Measurements from ENCODE around the gene OR51V1.

Gene OR51V1

DNA sequence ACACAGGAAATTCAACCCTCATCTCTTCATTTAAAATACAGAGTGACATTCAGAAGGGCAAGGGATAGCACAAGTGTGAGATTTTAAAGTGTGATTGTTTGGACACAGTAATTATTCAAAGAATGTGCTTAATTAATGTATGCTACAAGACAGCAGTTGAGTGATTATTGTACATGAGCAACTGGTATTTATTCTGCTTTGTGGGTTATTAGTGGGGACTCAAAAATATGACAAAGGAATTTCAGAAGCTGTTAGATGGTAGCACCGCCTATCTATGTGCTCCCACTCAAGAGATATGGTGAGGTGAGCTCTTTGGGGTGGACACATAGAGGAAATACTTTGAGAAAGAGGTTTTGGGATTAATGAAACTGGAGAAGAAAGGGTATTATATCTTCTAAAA, 39.6 kb upstream of the OR51V1 start:
- Histone ChIP-seq H3K27me3 (ENCODE audit: low read depth, low read length) (no peaks in the 10 kb centered on the region), H3K27ac (ENCODE audit: low read length) (no peak overlapping the region), H3K36me3 (ENCODE audit: control insufficient read depth in 1 of 2, insufficient read depth in 2 of 2, low read length in 2 of 2) (no peaks in the 10 kb centered on the region), H3K9me3 (ENCODE audit: control insufficient read depth in 1 of 2, low read length in 2 of 2) (no peaks in the 10 kb centered on the region), H3K4me1 (ENCODE audit: control insufficient read depth in 1 of 2, insufficient read depth in 2 of 2, low read length in 2 of 2) (no peaks in the 10 kb centered on the region), H3K4me3 (ENCODE audit: low read depth in 1 of 2, low read length in 2 of 2) (no peak overlapping the region)

GRCh38 chr11:5239046-5239445, 38.6 kb upstream of the OR51V1 start:
- no peaks in the 10 kb centered on the region for H3K27me3 ChIP-seq (ENCODE audit: low read depth, low read length)
- H3K4me3 ChIP-seq (ENCODE audit: low read depth in 1 of 2, low read length in 2 of 2), result no peak overlapping the region
- H3K27ac ChIP-seq (ENCODE audit: low read length), result no peak overlapping the region
- no peaks in the 10 kb centered on the region for H3K9me3 ChIP-seq (ENCODE audit: control insufficient read depth in 1 of 2, low read length in 2 of 2)
- no peaks in the 10 kb centered on the region for H3K4me1 ChIP-seq (ENCODE audit: control insufficient read depth in 1 of 2, insufficient read depth in 2 of 2, low read length in 2 of 2)
- no peaks in the 10 kb centered on the region for H3K36me3 ChIP-seq (ENCODE audit: control insufficient read depth in 1 of 2, insufficient read depth in 2 of 2, low read length in 2 of 2)

DNA sequence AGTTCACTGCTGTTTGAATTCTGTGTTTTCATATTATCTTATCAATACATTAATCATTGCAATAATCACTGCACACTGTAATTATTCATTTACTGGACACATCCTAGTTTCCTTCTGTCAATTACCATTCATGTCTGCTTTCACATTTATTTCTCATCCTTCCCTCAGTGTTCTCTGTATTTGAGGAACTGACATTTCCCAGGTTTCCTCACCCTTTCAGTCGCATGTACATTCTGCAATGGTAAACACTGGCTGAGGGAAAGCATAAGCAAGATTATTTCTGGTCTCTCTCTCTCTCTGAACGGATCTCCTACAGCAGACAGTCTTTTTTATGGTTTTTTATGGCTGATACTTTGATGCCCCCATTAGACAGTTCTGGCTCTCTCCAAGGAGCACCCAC, 38.0 kb upstream of the OR51V1 start:
- H3K27ac ChIP-seq (ENCODE audit: low read length), result no peak overlapping the region
- no peaks in the 10 kb centered on the region for H3K9me3 ChIP-seq (ENCODE audit: control insufficient read depth in 1 of 2, low read length in 2 of 2)
- no peaks in the 10 kb centered on the region for H3K36me3 ChIP-seq (ENCODE audit: control insufficient read depth in 1 of 2, insufficient read depth in 2 of 2, low read length in 2 of 2)
- no peaks in the 10 kb centered on the region for H3K27me3 ChIP-seq (ENCODE audit: low read depth, low read length)
- no peak overlapping the region for H3K4me3 ChIP-seq (ENCODE audit: low read depth in 1 of 2, low read length in 2 of 2)
- no peaks in the 10 kb centered on the region for H3K4me1 ChIP-seq (ENCODE audit: control insufficient read depth in 1 of 2, insufficient read depth in 2 of 2, low read length in 2 of 2)

DNA sequence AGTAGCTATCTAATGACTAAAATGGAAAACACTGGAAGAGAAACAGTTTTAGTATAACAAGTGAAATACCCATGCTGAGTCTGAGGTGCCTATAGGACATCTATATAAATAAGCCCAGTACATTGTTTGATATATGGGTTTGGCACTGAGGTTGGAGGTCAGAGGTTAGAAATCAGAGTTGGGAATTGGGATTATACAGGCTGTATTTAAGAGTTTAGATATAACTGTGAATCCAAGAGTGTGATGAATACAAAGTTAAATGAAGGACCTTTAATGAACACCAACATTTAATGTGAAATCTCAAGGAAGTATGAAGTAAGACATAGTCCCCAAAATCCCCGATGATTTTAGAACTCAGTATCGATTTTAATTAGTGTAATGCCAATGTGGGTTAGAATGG, 36.9 kb upstream of the OR51V1 start:
- Histone ChIP-seq H3K36me3 (ENCODE audit: control insufficient read depth in 1 of 2, insufficient read depth in 2 of 2, low read length in 2 of 2) (no peaks in the 10 kb centered on the region), H3K4me1 (ENCODE audit: control insufficient read depth in 1 of 2, insufficient read depth in 2 of 2, low read length in 2 of 2) (no peaks in the 10 kb centered on the region), H3K4me3 (ENCODE audit: low read depth in 1 of 2, low read length in 2 of 2) (no peak overlapping the region), H3K9me3 (ENCODE audit: control insufficient read depth in 1 of 2, low read length in 2 of 2) (no peaks in the 10 kb centered on the region), H3K27me3 (ENCODE audit: low read depth, low read length) (no peaks in the 10 kb centered on the region), H3K27ac (ENCODE audit: low read length) (no peak overlapping the region)

DNA sequence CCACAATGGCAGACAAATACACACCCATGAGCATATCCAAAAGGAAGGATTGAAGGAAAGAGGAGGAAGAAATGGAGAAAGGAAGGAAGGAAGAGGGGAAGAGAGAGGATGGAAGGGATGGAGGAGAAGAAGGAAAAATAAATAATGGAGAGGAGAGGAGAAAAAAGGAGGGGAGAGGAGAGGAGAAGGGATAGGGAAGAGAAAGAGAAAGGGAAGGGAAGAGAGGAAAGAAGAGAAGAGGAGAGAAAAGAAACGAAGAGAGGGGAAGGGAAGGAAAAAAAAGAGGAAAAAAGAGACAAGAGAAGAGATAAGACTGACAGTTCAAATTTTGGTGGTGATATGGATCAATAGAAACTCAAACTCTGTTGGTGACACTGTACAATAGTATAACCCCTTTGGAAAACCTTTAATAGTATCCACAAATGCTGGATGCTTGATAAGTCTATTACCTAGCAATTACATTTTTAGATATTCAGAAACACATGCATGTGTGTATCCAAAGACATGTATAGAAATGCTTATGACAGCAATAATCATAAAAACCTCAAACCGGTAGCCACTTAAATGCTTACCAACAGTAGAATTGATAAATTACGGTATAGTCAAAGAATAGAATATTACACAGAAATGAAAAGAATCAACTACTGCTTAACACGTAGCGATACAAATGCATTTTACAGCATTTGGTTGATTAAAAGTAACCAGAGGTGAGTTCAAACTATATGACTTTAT, 35.0 kb upstream of the OR51V1 start:
- Histone ChIP-seq H3K27me3 (ENCODE audit: low read depth, low read length) (no peaks in the 10 kb centered on the region), H3K4me3 (ENCODE audit: low read depth in 1 of 2, low read length in 2 of 2) (no peak overlapping the region), H3K36me3 (ENCODE audit: control insufficient read depth in 1 of 2, insufficient read depth in 2 of 2, low read length in 2 of 2) (no peaks in the 10 kb centered on the region), H3K27ac (ENCODE audit: low read length) (no peak overlapping the region), H3K4me1 (ENCODE audit: control insufficient read depth in 1 of 2, insufficient read depth in 2 of 2, low read length in 2 of 2) (no peaks in the 10 kb centered on the region), H3K9me3 (ENCODE audit: control insufficient read depth in 1 of 2, low read length in 2 of 2) (no peaks in the 10 kb centered on the region)

GRCh38 chr11:5234381-5234834, 33.9 kb upstream of the OR51V1 start, which contains the start of gene HBD:
Gene HBD (minus strand): TSS chr11:5234483. CDS start chr11:5234433, 50 bp downstream.
- Histone ChIP-seq H3K36me3 (ENCODE audit: control insufficient read depth in 1 of 2, insufficient read depth in 2 of 2, low read length in 2 of 2) (no peaks in the 10 kb centered on the region), H3K9me3 (ENCODE audit: control insufficient read depth in 1 of 2, low read length in 2 of 2) (no peaks in the 10 kb centered on the region), H3K27ac (ENCODE audit: low read length) (no peak within 1 kb of the TSS), H3K27me3 (ENCODE audit: low read depth, low read length) (no peaks in the 10 kb centered on the region), H3K4me1 (ENCODE audit: control insufficient read depth in 1 of 2, insufficient read depth in 2 of 2, low read length in 2 of 2) (no peaks in the 10 kb centered on the region), H3K4me3 (ENCODE audit: low read depth in 1 of 2, low read length in 2 of 2) (no peak within 1 kb of the TSS)

DNA sequence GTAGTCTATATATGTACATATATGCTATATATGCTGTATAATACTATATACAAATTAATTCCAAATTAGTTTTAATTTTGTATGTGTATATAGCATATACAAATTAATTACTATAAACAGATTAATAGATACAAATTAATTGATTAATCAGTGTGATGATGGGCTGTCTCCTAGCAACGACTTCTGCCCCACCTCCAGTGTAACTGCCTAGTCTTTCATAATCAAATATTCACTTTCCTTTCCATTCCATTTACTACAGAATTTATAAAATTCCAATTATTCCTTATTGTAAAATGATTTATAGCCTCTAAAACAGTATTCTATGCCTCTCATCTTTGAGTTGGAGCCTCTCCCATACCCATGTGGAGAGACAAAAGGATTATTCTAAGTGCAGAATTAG, 32.8 kb upstream of the OR51V1 start:
- H3K9me3 ChIP-seq (ENCODE audit: control insufficient read depth in 1 of 2, low read length in 2 of 2), result no peaks in the 10 kb centered on the region
- H3K27me3 ChIP-seq (ENCODE audit: low read depth, low read length), result no peaks in the 10 kb centered on the region
- H3K4me3 ChIP-seq (ENCODE audit: low read depth in 1 of 2, low read length in 2 of 2), result no peak overlapping the region
- no peaks in the 10 kb centered on the region for H3K36me3 ChIP-seq (ENCODE audit: control insufficient read depth in 1 of 2, insufficient read depth in 2 of 2, low read length in 2 of 2)
- no peak overlapping the region for H3K27ac ChIP-seq (ENCODE audit: low read length)
- no peaks in the 10 kb centered on the region for H3K4me1 ChIP-seq (ENCODE audit: control insufficient read depth in 1 of 2, insufficient read depth in 2 of 2, low read length in 2 of 2)

GRCh38 chr11:5232821-5233220, 32.3 kb upstream of the OR51V1 start:
- Histone ChIP-seq H3K9me3 (ENCODE audit: control insufficient read depth in 1 of 2, low read length in 2 of 2) (no peaks in the 10 kb centered on the region), H3K4me1 (ENCODE audit: control insufficient read depth in 1 of 2, insufficient read depth in 2 of 2, low read length in 2 of 2) (no peaks in the 10 kb centered on the region), H3K27me3 (ENCODE audit: low read depth, low read length) (no peaks in the 10 kb centered on the region), H3K4me3 (ENCODE audit: low read depth in 1 of 2, low read length in 2 of 2) (no peak overlapping the region), H3K36me3 (ENCODE audit: control insufficient read depth in 1 of 2, insufficient read depth in 2 of 2, low read length in 2 of 2) (no peaks in the 10 kb centered on the region), H3K27ac (ENCODE audit: low read length) (no peak overlapping the region)

GRCh38 chr11:5232176-5232575, 31.7 kb upstream of the OR51V1 start:
- H3K36me3 ChIP-seq (ENCODE audit: control insufficient read depth in 1 of 2, insufficient read depth in 2 of 2, low read length in 2 of 2), result no peaks in the 10 kb centered on the region
- no peak overlapping the region for H3K27ac ChIP-seq (ENCODE audit: low read length)
- H3K4me3 ChIP-seq (ENCODE audit: low read depth in 1 of 2, low read length in 2 of 2), result no peak overlapping the region
- H3K9me3 ChIP-seq (ENCODE audit: control insufficient read depth in 1 of 2, low read length in 2 of 2), result no peaks in the 10 kb centered on the region
- H3K4me1 ChIP-seq (ENCODE audit: control insufficient read depth in 1 of 2, insufficient read depth in 2 of 2, low read length in 2 of 2), result no peaks in the 10 kb centered on the region
- H3K27me3 ChIP-seq (ENCODE audit: low read depth, low read length), result no peaks in the 10 kb centered on the region

- no peak overlapping the region for H3K27ac ChIP-seq (ENCODE audit: low read length)
- no peaks in the 10 kb centered on the region for H3K4me1 ChIP-seq (ENCODE audit: control insufficient read depth in 1 of 2, insufficient read depth in 2 of 2, low read length in 2 of 2)
- no peaks in the 10 kb centered on the region for H3K36me3 ChIP-seq (ENCODE audit: control insufficient read depth in 1 of 2, insufficient read depth in 2 of 2, low read length in 2 of 2)
- H3K4me3 ChIP-seq (ENCODE audit: low read depth in 1 of 2, low read length in 2 of 2), result no peak overlapping the region
- H3K27me3 ChIP-seq (ENCODE audit: low read depth, low read length), result no peaks in the 10 kb centered on the region
- no peaks in the 10 kb centered on the region for H3K9me3 ChIP-seq (ENCODE audit: control insufficient read depth in 1 of 2, low read length in 2 of 2)
Observed at GRCh38 chr11:5231111-5231510, 30.6 kb upstream of the OR51V1 start.

DNA sequence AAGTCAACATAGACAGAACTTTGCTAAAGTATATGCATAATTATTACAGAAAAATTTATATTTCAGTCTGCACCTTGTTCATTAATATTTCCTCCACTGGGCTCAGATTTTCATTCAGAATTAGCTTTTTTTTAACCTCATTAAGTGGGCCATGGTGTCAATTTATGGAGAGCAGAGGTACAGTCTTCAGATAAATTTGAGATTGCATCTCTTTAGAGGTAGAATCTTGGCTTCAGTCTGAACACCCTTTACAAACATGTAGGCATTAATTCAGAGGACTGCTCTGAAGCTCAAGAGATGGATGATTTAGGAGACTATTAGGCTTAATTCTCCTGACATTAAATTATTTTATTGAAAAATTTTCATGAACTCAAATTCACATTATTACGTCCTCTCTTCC, 29.8 kb upstream of the OR51V1 start:
- H3K27ac ChIP-seq (ENCODE audit: low read length), result no peak overlapping the region
- H3K27me3 ChIP-seq (ENCODE audit: low read depth, low read length), result no peaks in the 10 kb centered on the region
- no peak overlapping the region for H3K4me3 ChIP-seq (ENCODE audit: low read depth in 1 of 2, low read length in 2 of 2)
- H3K4me1 ChIP-seq (ENCODE audit: control insufficient read depth in 1 of 2, insufficient read depth in 2 of 2, low read length in 2 of 2), result no peaks in the 10 kb centered on the region
- no peaks in the 10 kb centered on the region for H3K9me3 ChIP-seq (ENCODE audit: control insufficient read depth in 1 of 2, low read length in 2 of 2)
- no peaks in the 10 kb centered on the region for H3K36me3 ChIP-seq (ENCODE audit: control insufficient read depth in 1 of 2, insufficient read depth in 2 of 2, low read length in 2 of 2)

- H3K27me3 ChIP-seq (ENCODE audit: low read depth, low read length), result no peaks in the 10 kb centered on the region
- H3K36me3 ChIP-seq (ENCODE audit: control insufficient read depth in 1 of 2, insufficient read depth in 2 of 2, low read length in 2 of 2), result no peaks in the 10 kb centered on the region
- no peak overlapping the region for H3K4me3 ChIP-seq (ENCODE audit: low read depth in 1 of 2, low read length in 2 of 2)
- no peaks in the 10 kb centered on the region for H3K4me1 ChIP-seq (ENCODE audit: control insufficient read depth in 1 of 2, insufficient read depth in 2 of 2, low read length in 2 of 2)
- no peaks in the 10 kb centered on the region for H3K9me3 ChIP-seq (ENCODE audit: control insufficient read depth in 1 of 2, low read length in 2 of 2)
- no peak overlapping the region for H3K27ac ChIP-seq (ENCODE audit: low read length)
Observed at GRCh38 chr11:5229796-5230195, 29.3 kb upstream of the OR51V1 start.

Measured in muscle layer of duodenum (tissue), 2 donors.